Breast epithelium (tissue), 4 donors: ENCODE measurements around the gene CHPT1. TPM values are rescaled to one million over a fixed set of nuclear protein-coding genes. Genes with fewer than 3 reads are reported as not detected.

Source experiments
- DNase-seq, 2 donors: peaks; one replicate each; pipeline ENCODE4 v3.0.0-alpha.2; 2019; ENCODE audit warnings: low spot score in 2 of 2
- H3K27ac ChIP-seq, 2 donors: fragments of 200-600 bp; sonication (generic) in 1 of 2; one replicate each; pipeline ENCODE4 v1.5.1; 2016 to 2019; ENCODE audit warnings: mild to moderate bottlenecking in 1 of 2
- H3K27me3 ChIP-seq, 2 donors: fragments of 200-600 bp; sonication (generic) in 1 of 2; one replicate each; pipeline versions ENCODE4 v1.5.1 to v1.6.0; 2017 to 2019; ENCODE audit warnings: control low read depth in 1 of 2, mild to moderate bottlenecking in 1 of 2
- H3K36me3 ChIP-seq: fragments of 200-600 bp; one replicate; pipeline ENCODE4 v1.5.1; 2019
- H3K4me1 ChIP-seq, 2 donors: fragments of 200-600 bp; sonication (generic); one replicate each; pipeline ENCODE4 v1.5.1; 2016 to 2019; ENCODE audit warnings: control low read depth in 1 of 2
- H3K4me3 ChIP-seq, 3 donors: fragments of 200-600 bp; sonication (generic); 1 replicate in 2 of 3; 2 replicates in 1 of 3; pipeline ENCODE4 v1.5.1; 2016 to 2019; ENCODE audit warnings: mild to moderate bottlenecking in 3 of 3, moderate library complexity in 2 of 3
- H3K9me3 ChIP-seq, 2 donors: fragments of 200-600 bp; sonication (generic) in 1 of 2; one replicate each; pipeline ENCODE4 v1.5.1; 2016 to 2019; ENCODE audit warnings: control low read depth in 1 of 2
- POLR2A ChIP-seq: fragments of 450-650 bp; IDR thresholded peaks from one replicate; pipeline ENCODE4 v1.6.1; 2016; ENCODE audit warnings: antibody characterized with exemption, mild to moderate bottlenecking, moderate library complexity
- POLR2AphosphoS5 ChIP-seq, 3 donors: sonication (generic); formaldehyde crosslinking; IDR thresholded peaks; one replicate each; pipeline ENCODE4 v1.6.1; 2017; ENCODE audit warnings: antibody characterized with exemption in 3 of 3
- intact Hi-C: fragments of 100-400 bp; cut with DNase I; formaldehyde crosslinking; loops from one replicate; pipeline ENCODE4 v1.15.1; 2023; ENCODE audit warnings: low total_unique reads
- total RNA-seq, 3 donors: library from RNA; depleted of rRNA; stranded (reverse); fragments of >200 nt; gene quantifications; one replicate each; pipeline ENCODE4 v1.1.0, GENCODE V29; 2016
- TF ChIP-seq, protein P1 (sequence below), 3 donors: fragments of 450-650 bp; IDR thresholded peaks; one replicate each; pipeline ENCODE4 v1.5.1; 2016 to 2017; ENCODE audit warnings: antibody characterized with exemption in 3 of 3, mild to moderate bottlenecking in 3 of 3, moderate library complexity in 3 of 3

CHPT1 gene
- total RNA-seq, 3 donors from 2014 or later: 148 to 334 (median 278) TPM

DNA sequence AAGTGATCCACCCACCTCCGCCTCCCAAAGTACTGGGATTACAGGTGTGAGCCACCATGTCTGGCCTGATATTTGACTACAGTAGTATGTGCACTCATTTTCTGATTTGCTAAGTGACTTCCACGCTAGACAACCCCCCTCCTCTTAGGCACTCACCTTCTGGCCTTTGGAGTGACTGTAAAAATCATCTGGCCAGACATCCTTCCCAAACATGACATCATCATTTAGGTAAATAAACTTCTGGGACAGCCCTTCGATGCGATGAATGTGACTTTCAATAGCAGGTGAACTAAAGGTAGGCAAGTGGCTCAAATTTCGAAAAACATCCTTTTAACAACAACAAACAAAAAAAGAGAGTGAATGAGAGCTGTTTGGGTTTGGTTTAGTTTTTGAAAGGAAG lies 72.4 kb downstream of the CHPT1 start:
- Histone ChIP-seq H3K27ac (no peak overlapping the region), H3K9me3 (no peaks in the 10 kb centered on the region), H3K36me3 (peaks cover 5% of the 10 kb centered on the region), H3K4me1 (no peaks in the 10 kb centered on the region), H3K4me3 (no peak overlapping the region), H3K27me3 (no peaks in the 10 kb centered on the region)
- intact Hi-C loops: no loop called here
- no peak for DNase-seq
- TF ChIP-seq POLR2AphosphoS5 (IDR thresholded peaks at IDR 0.05) (no peak), POLR2A (no peak)
- TF ChIP-seq, protein P1, sequence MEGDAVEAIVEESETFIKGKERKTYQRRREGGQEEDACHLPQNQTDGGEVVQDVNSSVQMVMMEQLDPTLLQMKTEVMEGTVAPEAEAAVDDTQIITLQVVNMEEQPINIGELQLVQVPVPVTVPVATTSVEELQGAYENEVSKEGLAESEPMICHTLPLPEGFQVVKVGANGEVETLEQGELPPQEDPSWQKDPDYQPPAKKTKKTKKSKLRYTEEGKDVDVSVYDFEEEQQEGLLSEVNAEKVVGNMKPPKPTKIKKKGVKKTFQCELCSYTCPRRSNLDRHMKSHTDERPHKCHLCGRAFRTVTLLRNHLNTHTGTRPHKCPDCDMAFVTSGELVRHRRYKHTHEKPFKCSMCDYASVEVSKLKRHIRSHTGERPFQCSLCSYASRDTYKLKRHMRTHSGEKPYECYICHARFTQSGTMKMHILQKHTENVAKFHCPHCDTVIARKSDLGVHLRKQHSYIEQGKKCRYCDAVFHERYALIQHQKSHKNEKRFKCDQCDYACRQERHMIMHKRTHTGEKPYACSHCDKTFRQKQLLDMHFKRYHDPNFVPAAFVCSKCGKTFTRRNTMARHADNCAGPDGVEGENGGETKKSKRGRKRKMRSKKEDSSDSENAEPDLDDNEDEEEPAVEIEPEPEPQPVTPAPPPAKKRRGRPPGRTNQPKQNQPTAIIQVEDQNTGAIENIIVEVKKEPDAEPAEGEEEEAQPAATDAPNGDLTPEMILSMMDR (IDR thresholded peaks at IDR 0.05): no peak

DNA sequence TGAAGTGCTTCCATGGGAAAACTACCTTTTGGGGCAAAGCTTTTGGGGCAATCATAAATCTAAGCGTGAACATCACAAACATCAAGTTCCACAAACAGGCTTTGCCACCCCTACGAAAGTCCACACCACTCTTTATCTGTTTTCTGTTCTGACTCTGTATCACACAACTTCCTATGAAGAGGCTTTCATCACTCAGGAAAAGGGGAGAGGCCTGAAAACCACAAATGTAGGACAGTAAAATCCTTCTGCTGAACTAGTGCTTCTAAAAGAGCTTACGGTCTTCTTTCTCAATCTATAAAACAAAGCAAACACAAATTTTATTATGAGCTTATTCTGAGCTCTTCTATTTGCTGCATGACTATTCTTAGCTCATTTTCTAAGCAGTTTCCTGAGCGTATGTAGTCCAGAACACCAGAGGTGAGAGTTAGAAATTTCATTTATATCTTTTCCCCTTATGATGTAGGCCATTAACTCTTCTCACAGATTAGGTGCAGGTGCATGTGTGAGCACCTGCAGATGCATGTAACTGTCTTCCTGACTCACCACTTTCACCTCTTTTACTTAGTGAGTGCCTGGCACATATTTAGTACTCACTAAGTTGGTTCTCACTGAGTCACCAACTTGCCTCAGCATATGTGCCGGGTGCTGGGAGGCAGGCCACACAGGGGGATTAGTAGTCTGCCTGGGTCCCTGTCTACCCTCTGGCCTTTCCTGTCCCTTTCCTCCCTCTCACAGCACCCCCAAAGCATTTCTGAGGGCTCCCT lies 74.8 kb downstream of the CHPT1 start:
- Histone ChIP-seq H3K4me1 (no peaks in the 10 kb centered on the region), H3K27me3 (no peaks in the 10 kb centered on the region), H3K4me3 (no peak overlapping the region), H3K36me3 (peaks cover 5% of the 10 kb centered on the region), H3K27ac (no peak overlapping the region), H3K9me3 (no peaks in the 10 kb centered on the region)
- intact Hi-C loops: no loop called here
- TF ChIP-seq, protein P1 (IDR thresholded peaks at IDR 0.05): no peak
- TF ChIP-seq POLR2A (no peak), POLR2AphosphoS5 (IDR thresholded peaks at IDR 0.05) (no peak)
- DNase-seq: no peak

DNA sequence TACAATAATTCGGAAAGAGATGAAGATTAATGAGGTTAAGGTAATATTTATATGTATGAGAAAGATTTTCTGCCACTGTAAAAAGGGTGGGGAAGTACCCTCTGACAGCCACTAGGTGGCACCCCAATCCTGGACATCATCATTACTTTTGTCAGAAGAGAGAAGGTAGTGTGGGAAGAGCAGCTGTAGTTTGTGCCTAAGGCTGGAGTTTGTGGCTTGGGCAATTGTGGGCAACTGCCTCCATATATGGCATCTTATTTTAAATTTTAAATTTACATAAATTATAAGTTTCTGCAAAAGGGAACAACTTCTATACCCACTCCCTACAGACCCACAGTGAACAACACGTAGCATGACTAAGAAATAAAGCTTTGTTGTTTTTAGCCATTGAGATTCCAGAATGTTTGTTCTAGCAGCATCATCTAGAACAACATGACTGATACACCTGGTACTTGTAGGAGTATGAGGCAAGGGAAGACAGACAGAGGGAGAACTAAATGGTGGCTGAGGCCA lies 76.3 kb downstream of the CHPT1 start:
- no peak for TF ChIP-seq POLR2A
- TF ChIP-seq, protein P1 (IDR thresholded peaks at IDR 0.05): peak; percentile 93 to 96 (median 94)
- peak in 1 of 3 donors; percentile 48 for TF ChIP-seq POLR2AphosphoS5 (IDR thresholded peaks at IDR 0.05)
- no peaks in the 10 kb centered on the region for H3K9me3 ChIP-seq
- H3K36me3 ChIP-seq: peaks cover 5% of the 10 kb centered on the region
- peak; percentile 39 to 59 for DNase-seq
- intact Hi-C loops: no loop called here
- no peaks in the 10 kb centered on the region for H3K27me3 ChIP-seq
- H3K4me1 ChIP-seq: no peaks in the 10 kb centered on the region
- H3K27ac ChIP-seq: no peak overlapping the region
- no peak overlapping the region for H3K4me3 ChIP-seq

DNA sequence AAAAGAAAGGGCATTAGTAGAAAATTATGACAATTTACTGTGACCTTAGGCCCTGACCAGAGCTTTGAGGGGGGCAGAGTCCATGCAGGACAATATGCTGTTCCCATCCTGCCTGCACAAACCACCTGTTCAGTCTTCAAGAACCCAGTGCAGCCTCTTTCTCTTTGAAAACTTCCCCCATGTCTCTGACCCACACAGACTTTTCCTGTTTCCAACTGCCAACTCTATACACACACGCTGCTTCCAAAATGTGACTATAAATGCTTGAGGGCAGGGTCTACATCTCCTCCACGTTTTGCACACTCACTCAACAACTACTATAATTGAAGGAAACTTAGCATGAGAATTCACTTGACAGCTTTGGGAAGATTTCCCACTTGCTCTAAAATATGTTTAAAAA lies 78.4 kb downstream of the CHPT1 start:
- TF ChIP-seq, protein P1 (IDR thresholded peaks at IDR 0.05): no peak
- TF ChIP-seq POLR2AphosphoS5 (IDR thresholded peaks at IDR 0.05) (no peak), POLR2A (no peak)
- Histone ChIP-seq H3K36me3 (no peaks in the 10 kb centered on the region), H3K9me3 (no peaks in the 10 kb centered on the region), H3K4me1 (no peaks in the 10 kb centered on the region), H3K27me3 (no peaks in the 10 kb centered on the region), H3K27ac (no peak overlapping the region), H3K4me3 (no peak overlapping the region)
- intact Hi-C loops: no loop called here
- DNase-seq: no peak

DNA sequence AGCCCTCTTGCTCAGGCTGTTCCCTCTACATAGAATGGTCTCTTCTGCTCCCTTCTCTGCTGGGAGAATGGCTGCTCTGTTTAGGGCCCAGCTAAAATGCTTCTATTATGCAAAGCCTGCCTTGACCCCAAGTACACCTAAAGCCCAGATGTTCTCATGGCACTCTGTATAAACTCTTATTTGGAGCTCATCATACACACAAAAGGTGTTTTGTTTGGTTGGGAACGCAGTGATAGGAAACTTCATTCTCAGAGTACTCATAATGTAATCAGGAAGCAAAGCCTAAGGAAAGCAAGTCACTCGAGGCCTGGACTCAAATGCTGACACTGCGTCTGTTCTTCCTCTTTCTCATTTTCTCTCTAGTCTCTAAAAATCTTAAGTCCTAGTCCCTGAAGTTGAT lies 80.0 kb downstream of the CHPT1 start:
- Histone ChIP-seq H3K27ac (peak overlapping the region; percentile 20 to 59), H3K4me1 (no peaks in the 10 kb centered on the region), H3K36me3 (no peaks in the 10 kb centered on the region), H3K27me3 (no peaks in the 10 kb centered on the region), H3K4me3 (no peak overlapping the region), H3K9me3 (no peaks in the 10 kb centered on the region)
- TF ChIP-seq, protein P1 (IDR thresholded peaks at IDR 0.05): no peak
- TF ChIP-seq POLR2A: no peak
- TF ChIP-seq POLR2AphosphoS5 (IDR thresholded peaks at IDR 0.05): no peak
- DNase-seq: no peak
- intact Hi-C loops: no loop called here
